Skeletal muscle cell (primary cell): ENCODE data around the gene KLHL24.
"Not testable (repeated sequence)": the region's sequence is repeated elsewhere in the genome, so short reads cannot be mapped to it uniquely, and the experiment has no call there.

Experiments used
- DNase-seq: peaks from one replicate; pipeline ENCODE4 v3.0.0-alpha.2; 2010; ENCODE audit warnings: low read depth
- H3K4me3 ChIP-seq: 2 replicates; pipeline ENCODE4 v1.5.1; 2011; ENCODE audit warnings: low read depth, mild to moderate bottlenecking, control low read depth, low read length, moderate library complexity

KLHL24 gene

GRCh38 chr3:183689621-183690020 lies 54.2 kb downstream of the KLHL24 start:
- not testable (repeated sequence) for H3K4me3 ChIP-seq, DNase-seq

GRCh38 chr3:183690402-183690995 lies 55.1 kb downstream of the KLHL24 start:
- no peak for DNase-seq
- H3K4me3 ChIP-seq: no peak overlapping the region

GRCh38 chr3:183692436-183692835 lies 57.0 kb downstream of the KLHL24 start:
- no peak for DNase-seq
- H3K4me3 ChIP-seq: no peak overlapping the region

DNA sequence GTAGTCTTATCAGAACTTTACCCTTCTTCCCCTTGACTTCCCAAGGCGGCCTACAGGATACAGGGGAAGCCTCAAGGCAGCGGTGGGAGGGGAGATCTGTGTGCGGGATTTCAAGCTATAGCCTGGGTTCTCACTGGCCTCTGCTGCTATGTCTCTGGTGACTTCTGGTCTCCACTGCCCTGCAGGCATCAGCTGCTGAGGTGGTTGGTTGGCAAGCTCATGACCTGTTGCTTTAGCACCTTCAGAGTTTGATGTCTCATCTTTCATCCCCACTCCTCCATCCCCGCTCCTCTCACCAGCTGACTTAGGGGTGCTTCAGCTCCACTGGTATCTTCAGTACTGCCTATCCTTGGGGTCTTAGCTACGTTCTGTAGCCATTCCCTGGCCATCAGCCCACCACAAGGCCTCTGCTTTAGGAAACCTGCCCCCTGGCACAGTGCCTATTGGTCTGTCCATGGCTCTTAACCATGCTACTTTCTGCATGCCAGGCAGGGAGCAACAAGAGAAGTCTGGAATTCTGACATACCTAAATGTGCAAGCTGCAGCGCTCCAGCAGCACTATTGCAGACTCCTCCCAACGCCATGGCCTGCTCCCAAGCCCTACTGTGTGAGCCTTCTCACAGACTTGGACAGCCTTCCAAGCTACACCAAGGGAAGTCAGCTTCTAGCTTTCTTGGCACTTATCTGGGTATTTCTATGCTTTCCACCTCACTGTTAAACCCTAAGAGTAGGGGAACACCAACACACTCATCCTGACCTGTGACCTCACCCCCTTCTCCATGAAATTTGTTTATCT lies 60.3 kb downstream of the KLHL24 start:
- no peak for DNase-seq
- H3K4me3 ChIP-seq: no peak overlapping the region

GRCh38 chr3:183697123-183697609 lies 61.7 kb downstream of the KLHL24 start:
- no peak for DNase-seq
- H3K4me3 ChIP-seq: peak overlapping the region; percentile 70

- H3K4me3 ChIP-seq: peak within 1 kb of the TSS; percentile 70
- DNase-seq: peak; percentile 29
Observed at GRCh38 chr3:183697610-183698317, 62.3 kb downstream of the KLHL24 start, which contains the start of gene YEATS2. Gene YEATS2 (plus strand): TSS chr3:183697797. CDS start chr3:183715163, 17,366 bp downstream.

DNA sequence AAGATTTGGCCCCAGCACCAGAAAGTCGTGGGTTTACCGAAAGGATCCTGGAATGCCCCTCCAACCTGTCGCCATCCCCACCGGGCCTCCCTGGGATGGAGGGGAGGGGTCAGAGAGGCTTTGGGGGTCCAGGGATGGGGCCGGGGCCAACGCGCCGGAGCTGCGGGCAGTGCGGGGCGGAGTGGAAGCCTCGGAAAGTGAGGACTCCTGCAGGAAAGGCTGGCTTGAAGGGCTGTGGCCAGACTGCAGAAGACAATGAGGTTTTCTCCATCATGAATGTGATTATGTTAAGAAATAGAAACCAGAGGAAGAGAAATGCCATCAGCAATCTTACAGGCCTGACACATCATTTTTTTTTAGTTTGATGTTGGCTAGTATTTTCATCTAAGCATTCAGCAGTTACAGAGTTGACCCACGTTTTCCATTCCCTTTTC lies 62.9 kb downstream of the KLHL24 start:
- no peak for DNase-seq
- H3K4me3 ChIP-seq: peak overlapping the region; percentile 70

- H3K4me3 ChIP-seq: peak overlapping the region; percentile 70
- no peak for DNase-seq
Observed at GRCh38 chr3:183698756-183699155, 63.3 kb downstream of the KLHL24 start.

- H3K4me3 ChIP-seq: peak overlapping the region; percentile 70
- no peak for DNase-seq
Observed at GRCh38 chr3:183699238-183699947, 64.0 kb downstream of the KLHL24 start.

- no peak overlapping the region for H3K4me3 ChIP-seq
- DNase-seq: no peak
Observed at GRCh38 chr3:183701744-183702143, 66.3 kb downstream of the KLHL24 start.

GRCh38 chr3:183703892-183704291 lies 68.5 kb downstream of the KLHL24 start:
- not testable (repeated sequence) for DNase-seq, H3K4me3 ChIP-seq

DNA sequence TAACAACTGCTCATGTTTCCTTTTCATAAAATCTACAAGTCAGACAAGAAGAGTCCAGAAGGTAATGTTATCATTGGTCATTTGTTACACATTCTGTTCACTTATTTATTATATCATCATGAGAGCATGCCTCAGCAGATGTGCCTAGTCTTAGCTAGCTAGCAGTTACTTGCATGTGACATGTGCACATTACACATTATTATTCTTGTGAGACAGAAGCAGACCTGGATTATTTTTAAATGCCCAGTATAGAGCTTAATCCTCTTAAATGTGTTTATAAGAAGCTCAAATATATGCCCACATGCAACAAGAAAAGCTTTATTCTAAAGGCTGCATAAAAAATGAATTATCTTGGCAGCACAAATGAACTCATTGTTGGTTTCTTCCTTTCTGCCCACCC lies 74.8 kb downstream of the KLHL24 start:
- no peak for DNase-seq
- no peak overlapping the region for H3K4me3 ChIP-seq

DNA sequence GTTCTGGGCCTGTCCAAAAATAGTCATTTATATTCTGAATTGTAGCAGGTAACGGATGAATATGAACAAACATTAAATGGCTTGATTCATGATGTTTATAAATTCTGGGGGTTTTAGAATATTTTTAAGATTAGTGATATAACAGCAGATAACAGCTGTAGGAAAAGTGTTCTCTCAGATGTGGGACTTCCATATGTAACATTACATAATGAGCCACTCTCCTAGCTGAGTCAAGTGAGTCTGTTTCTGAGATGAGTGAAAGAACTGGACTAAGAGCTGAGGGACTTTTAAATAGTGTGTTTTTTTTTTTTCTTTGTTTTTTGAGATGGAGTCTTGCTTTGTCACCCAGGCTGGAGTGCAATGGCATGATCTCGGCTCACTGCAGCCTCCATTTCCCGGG lies 76.1 kb downstream of the KLHL24 start:
- H3K4me3 ChIP-seq: no peak overlapping the region
- DNase-seq: no peak

- no peak overlapping the region for H3K4me3 ChIP-seq
- DNase-seq: no peak
Observed at GRCh38 chr3:183714622-183715021, 79.2 kb downstream of the KLHL24 start.

GRCh38 chr3:183718012-183718411 lies 82.6 kb downstream of the KLHL24 start:
- no peak overlapping the region for H3K4me3 ChIP-seq
- DNase-seq: no peak

DNA sequence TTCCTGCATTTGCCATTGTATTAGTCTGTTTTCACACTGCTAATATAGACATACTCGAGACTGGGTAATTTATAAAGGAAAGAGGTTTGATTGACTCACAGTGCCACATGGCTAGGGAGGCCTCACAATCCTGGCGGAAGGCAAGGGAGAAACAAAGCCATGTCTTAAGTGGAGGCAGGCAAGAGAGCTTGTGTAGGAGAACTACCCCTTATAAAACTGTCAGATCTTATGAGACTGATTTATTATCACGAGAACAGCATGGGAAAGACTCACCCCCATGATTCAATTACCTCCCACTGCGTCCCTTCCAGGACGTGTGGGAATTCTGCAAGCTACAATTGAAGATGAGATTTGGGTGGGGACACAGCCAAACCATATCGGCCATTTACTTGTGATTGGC lies 90.0 kb downstream of the KLHL24 start:
- H3K4me3 ChIP-seq: no peak overlapping the region
- no peak for DNase-seq

GRCh38 chr3:183728204-183728603 lies 92.8 kb downstream of the KLHL24 start:
- DNase-seq: no peak

DNA sequence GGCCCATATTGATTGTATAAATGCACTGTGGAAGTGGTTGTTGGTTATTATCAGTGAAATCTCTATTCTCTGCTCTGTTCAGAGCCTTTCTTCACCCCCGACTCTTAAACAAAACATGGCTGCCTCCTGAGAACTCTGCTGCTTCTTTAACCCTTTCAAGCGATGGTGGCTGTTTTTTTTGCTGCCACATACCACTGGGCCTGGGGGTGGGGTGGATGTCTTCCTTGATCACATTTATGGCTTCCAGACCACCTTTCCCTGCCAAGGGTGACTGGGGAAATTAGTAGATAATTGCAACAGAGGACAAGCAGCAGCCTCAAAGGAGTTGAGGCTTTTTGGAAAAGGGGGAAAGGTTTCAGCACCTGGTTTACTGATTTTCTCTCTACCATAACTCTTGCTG lies 94.9 kb downstream of the KLHL24 start:
- H3K4me3 ChIP-seq: no peak overlapping the region
- no peak for DNase-seq

More at GRCh38 chr3:183728204-183728603, 92.8 kb downstream of the KLHL24 start:
- H3K4me3 ChIP-seq: no peak overlapping the region

- no peak overlapping the region for H3K4me3 ChIP-seq
- no peak for DNase-seq
Observed at GRCh38 chr3:183731611-183732010, 96.2 kb downstream of the KLHL24 start.

GRCh38 chr3:183733553-183733952 lies 98.1 kb downstream of the KLHL24 start:
- H3K4me3 ChIP-seq: no peak overlapping the region
- DNase-seq: no peak
